Thyroid gland (tissue), 4 donors: Measurements from ENCODE around the gene ARHGEF10L. TPM values are rescaled to one million over a fixed set of nuclear protein-coding genes. Genes with fewer than 3 reads are reported as not detected.

ENCODE experiments used
- DNase-seq, 2 donors: peaks; one replicate each; pipeline ENCODE4 v3.0.0-alpha.2; 2019
- H3K27ac ChIP-seq, 3 donors: fragments of 200-600 bp; sonication (generic); 1 replicate in 2 of 3; 2 replicates in 1 of 3; pipeline ENCODE4 v1.5.1; 2016 to 2019; ENCODE audit warnings: mild to moderate bottlenecking in 1 of 3, moderate library complexity in 1 of 3
- H3K27me3 ChIP-seq: fragments of 200-600 bp; sonication (generic); one replicate; pipeline ENCODE4 v1.5.1; 2019
- H3K36me3 ChIP-seq, 2 donors: fragments of 200-600 bp; sonication (generic); one replicate each; pipeline ENCODE4 v1.5.1; 2016 to 2019
- H3K4me1 ChIP-seq, 2 donors: fragments of 200-600 bp; sonication (generic); one replicate each; pipeline ENCODE4 v1.5.1; 2017 to 2019
- H3K4me3 ChIP-seq, 3 donors: fragments of 200-600 bp; sonication (generic); replicated peaks in 1 of 3; 1 replicate in 2 of 3; 2 replicates in 1 of 3; pipeline ENCODE4 v1.5.1; 2016; ENCODE audit warnings: mild to moderate bottlenecking in 1 of 3
- H3K9me3 ChIP-seq: fragments of 200-600 bp; sonication (generic); one replicate; pipeline ENCODE4 v1.5.1; 2017
- POLR2A ChIP-seq, 2 donors: fragments of 450-650 bp; IDR thresholded peaks; one replicate each; pipeline ENCODE4 v1.6.1; 2017; ENCODE audit warnings: antibody characterized with exemption in 2 of 2, mild to moderate bottlenecking in 2 of 2, moderate library complexity in 1 of 2
- WGBS, 2 donors: methylation state at CpG; one replicate each; pipeline ENCODE4 v1.1.5; 2017; 5-methylcytosine and 5-hydroxymethylcytosine counted together
- intact Hi-C: fragments of 100-400 bp; cut with DNase I; formaldehyde crosslinking; loops from one replicate; pipeline ENCODE4 v1.15.1; 2023
- total RNA-seq, 4 donors: library from RNA; depleted of rRNA; stranded (reverse); fragments of >200 nt; gene quantifications; one replicate each; pipeline ENCODE4 v1.2.3, GENCODE V29; 2016
- TF ChIP-seq, protein P1 (sequence below), 6 experiments: fragments of 200-600 bp in 3 of 6; fragments of 450-650 bp in 3 of 6; sonication (generic) in 3 of 6; IDR thresholded peaks; one replicate each; pipeline ENCODE4 v1.5.1; 2016 to 2019; ENCODE audit warnings: antibody characterized with exemption in 6 of 6, mild to moderate bottlenecking in 2 of 6, inconsistent platforms in 1 of 6, moderate library complexity in 1 of 6

Gene ARHGEF10L
- total RNA-seq, 4 donors from 2014 or later = 32.2 to 64.5 (median 51.4) TPM

DNA sequence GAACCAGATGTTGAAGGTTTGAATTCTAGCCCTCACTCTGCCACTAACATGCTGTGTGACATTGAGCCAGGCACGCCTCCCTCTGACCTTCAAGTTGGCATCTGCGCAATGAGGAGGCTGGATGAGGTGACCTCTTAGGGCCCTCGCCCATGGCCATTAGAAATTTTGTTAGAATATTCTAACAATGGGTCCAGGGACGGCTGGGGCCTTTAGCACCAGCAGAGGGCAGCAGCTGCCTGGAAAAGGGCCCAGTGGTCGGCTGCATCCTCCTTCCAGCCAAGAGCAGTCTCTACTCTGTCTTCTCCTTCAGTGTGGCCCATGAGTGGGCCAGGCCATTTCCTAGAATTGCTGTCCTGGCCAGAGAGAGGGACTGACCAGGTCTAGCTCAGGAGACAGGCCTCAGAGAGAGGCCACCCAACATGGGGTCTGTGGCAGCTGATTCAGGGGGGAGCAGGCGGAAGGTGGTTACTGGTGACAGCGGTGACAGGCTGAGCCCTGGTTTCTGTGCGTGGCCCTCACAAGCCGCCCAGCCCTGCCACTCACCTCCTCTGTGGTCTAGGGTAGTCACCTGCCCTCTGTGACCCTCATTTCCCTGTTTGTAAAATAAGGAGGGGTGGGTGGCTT, 114.3 kb downstream of the ARHGEF10L start:
- no peaks in the 10 kb centered on the region for H3K4me1 ChIP-seq
- H3K27ac ChIP-seq = no peak overlapping the region
- 81 to 100% methylated on average over 4 to 9 of the region's 9 CpGs for WGBS, 2 donors
- no peak for TF ChIP-seq POLR2A (IDR thresholded peaks at IDR 0.05)
- TF ChIP-seq, protein P1, sequence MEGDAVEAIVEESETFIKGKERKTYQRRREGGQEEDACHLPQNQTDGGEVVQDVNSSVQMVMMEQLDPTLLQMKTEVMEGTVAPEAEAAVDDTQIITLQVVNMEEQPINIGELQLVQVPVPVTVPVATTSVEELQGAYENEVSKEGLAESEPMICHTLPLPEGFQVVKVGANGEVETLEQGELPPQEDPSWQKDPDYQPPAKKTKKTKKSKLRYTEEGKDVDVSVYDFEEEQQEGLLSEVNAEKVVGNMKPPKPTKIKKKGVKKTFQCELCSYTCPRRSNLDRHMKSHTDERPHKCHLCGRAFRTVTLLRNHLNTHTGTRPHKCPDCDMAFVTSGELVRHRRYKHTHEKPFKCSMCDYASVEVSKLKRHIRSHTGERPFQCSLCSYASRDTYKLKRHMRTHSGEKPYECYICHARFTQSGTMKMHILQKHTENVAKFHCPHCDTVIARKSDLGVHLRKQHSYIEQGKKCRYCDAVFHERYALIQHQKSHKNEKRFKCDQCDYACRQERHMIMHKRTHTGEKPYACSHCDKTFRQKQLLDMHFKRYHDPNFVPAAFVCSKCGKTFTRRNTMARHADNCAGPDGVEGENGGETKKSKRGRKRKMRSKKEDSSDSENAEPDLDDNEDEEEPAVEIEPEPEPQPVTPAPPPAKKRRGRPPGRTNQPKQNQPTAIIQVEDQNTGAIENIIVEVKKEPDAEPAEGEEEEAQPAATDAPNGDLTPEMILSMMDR (IDR thresholded peaks at IDR 0.05) = peak in 3 of 6 experiments; percentile 43 to 61 (median 53)
- H3K36me3 ChIP-seq = peaks cover 14 to 31% of the 10 kb centered on the region in 2 donors
- no peak overlapping the region for H3K4me3 ChIP-seq
- intact Hi-C loops = no loop called here
- no peaks in the 10 kb centered on the region for H3K27me3 ChIP-seq
- peak; percentile 31 to 45 for DNase-seq
- H3K9me3 ChIP-seq = no peaks in the 10 kb centered on the region

DNA sequence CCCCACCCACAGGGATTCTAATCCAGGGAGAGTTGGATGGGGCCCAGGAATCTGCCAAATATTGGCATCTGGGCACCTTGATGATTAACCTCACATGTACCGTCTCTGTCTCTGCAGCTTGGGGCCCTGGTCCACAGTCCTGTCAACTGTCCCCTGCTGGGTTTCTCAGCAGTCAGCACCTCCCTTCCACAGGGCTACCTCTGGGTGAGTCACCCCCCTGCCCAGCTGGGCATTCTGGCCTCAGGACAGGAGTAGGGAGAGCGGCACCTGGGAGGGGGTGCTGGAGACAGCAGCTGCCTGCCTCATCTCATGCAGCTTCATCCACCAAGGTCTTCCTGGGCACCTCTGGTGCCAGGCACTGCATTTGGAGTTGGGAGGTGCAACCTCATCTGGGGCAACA, 115.0 kb downstream of the ARHGEF10L start:
- Histone ChIP-seq H3K27ac (no peak overlapping the region), H3K36me3 (peaks cover 13 to 31% of the 10 kb centered on the region in 2 donors), H3K4me3 (no peak overlapping the region), H3K4me1 (no peaks in the 10 kb centered on the region), H3K9me3 (no peaks in the 10 kb centered on the region), H3K27me3 (no peaks in the 10 kb centered on the region)
- 91 to 100% methylated on average over 1 to 2 of the region's 2 CpGs for WGBS, 2 donors
- no peak for DNase-seq
- intact Hi-C loops = no loop called here
- TF ChIP-seq, protein P1 (IDR thresholded peaks at IDR 0.05) = no peak
- no peak for TF ChIP-seq POLR2A (IDR thresholded peaks at IDR 0.05)

DNA sequence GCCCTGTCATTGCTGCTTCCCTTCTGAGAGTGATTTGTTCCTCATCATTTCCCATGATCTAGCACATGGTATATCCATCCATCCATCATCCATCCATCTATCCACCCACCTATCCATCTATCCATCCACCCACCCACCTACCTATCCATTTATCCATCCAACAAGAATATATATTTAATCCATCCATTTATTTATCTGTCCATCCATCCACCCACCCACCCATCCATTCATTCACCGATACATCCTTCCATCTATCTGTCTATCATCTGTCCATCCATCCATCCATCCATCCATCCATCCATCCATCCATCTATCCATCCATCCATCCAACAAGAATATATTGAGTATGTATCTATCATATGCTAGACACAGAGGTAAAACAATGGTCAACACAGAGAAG, 115.7 kb downstream of the ARHGEF10L start:
- no peak for DNase-seq
- peaks cover 13 to 34% of the 10 kb centered on the region in 2 donors for H3K36me3 ChIP-seq
- no peak overlapping the region for H3K4me3 ChIP-seq
- no peaks in the 10 kb centered on the region for H3K4me1 ChIP-seq
- H3K27me3 ChIP-seq = no peaks in the 10 kb centered on the region
- intact Hi-C loops = no loop called here
- H3K27ac ChIP-seq = no peak overlapping the region
- WGBS, 2 donors = 96 to 99% methylated on average over 1 of the region's 1 CpG
- TF ChIP-seq, protein P1 (IDR thresholded peaks at IDR 0.05) = no peak
- TF ChIP-seq POLR2A (IDR thresholded peaks at IDR 0.05) = no peak
- no peaks in the 10 kb centered on the region for H3K9me3 ChIP-seq

DNA sequence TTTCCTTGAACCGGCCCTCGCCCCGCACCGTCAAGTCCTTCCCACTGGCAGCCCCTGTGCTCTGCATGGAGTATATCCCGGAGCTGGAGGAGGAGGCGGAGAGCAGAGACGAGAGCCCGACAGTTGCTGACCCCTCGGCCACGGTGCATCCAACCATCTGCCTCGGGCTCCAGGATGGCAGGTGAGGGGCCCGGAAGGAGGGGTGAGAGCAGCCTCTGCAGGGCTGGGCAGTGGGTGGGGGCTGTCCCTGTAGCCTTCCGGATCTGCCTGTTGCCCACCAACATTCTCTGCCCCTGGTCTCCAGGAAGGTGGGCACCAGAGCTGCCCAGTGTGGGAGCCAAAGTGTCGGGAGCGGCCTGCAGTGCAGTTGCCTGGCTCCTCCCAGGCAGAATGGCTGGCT, 116.4 kb downstream of the ARHGEF10L start:
- Histone ChIP-seq H3K27ac (no peak overlapping the region), H3K36me3 (peaks cover 13 to 34% of the 10 kb centered on the region in 2 donors), H3K9me3 (no peaks in the 10 kb centered on the region), H3K4me3 (no peak overlapping the region), H3K27me3 (no peaks in the 10 kb centered on the region), H3K4me1 (no peaks in the 10 kb centered on the region)
- no peak for DNase-seq
- intact Hi-C loops = no loop called here
- 93 to 94% methylated on average over 12 to 15 of the region's 15 CpGs for WGBS, 2 donors
- TF ChIP-seq, protein P1 (IDR thresholded peaks at IDR 0.05) = no peak
- no peak for TF ChIP-seq POLR2A (IDR thresholded peaks at IDR 0.05)

DNA sequence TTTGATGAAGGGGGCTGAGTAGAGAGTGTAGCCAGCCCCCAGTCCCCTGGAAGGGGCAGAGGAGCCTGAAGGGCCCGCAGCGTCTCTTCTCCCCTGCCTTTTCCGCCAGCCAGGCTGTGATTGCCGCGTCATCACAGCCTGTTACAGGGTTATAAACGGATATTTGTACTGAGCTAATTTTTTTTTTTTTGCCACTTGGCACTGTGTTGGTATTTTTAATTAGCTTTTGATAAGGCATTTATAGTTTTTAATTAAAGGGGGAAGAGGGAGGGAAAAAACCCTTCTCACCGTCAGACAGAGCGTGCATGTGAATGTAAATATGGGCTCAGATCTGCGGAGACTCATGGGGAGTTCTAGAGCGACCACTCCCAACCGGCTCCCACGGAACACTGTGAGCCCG, 117.9 kb downstream of the ARHGEF10L start:
- Histone ChIP-seq H3K4me3 (no peak overlapping the region), H3K27ac (no peak overlapping the region), H3K36me3 (peaks cover 13 to 34% of the 10 kb centered on the region in 2 donors), H3K27me3 (no peaks in the 10 kb centered on the region), H3K9me3 (no peaks in the 10 kb centered on the region), H3K4me1 (no peaks in the 10 kb centered on the region)
- DNase-seq = no peak
- intact Hi-C loops = no loop called here
- 92 to 93% methylated on average over 13 of the region's 13 CpGs for WGBS, 2 donors
- TF ChIP-seq POLR2A (IDR thresholded peaks at IDR 0.05) = no peak
- TF ChIP-seq, protein P1 (IDR thresholded peaks at IDR 0.05) = no peak
